ENCODE data around the gene ARG2. TPM values are rescaled to one million over a fixed set of nuclear protein-coding genes. Genes with fewer than 3 reads are reported as not detected.

Gene ARG2
- total and polyA plus RNA-seq, 2 donors (not counting 1 experiment from before 2014, with no cell fraction given): 0.33 to 1.8 TPM

- H3K9me3 ChIP-seq (ENCODE audit: control extremely low read depth in 1 of 3, control insufficient read depth in 2 of 3, insufficient read depth in 1 of 3, low read length in 2 of 3): no peaks in the 10 kb centered on the region
- no peak overlapping the region for H3K27ac ChIP-seq (ENCODE audit: low read length in 2 of 2)
- DNase-seq: no peak
- H3K36me3 ChIP-seq (replicated peaks in 1 of 2; ENCODE audit: control extremely low read depth in 1 of 2, control insufficient read depth in 1 of 2, extremely low read depth in 1 of 2, insufficient read depth in 2 of 2, low read length in 1 of 2): no peaks in the 10 kb centered on the region
- ChIA-PET POLR2A (no interaction called here), CTCF (interaction anchor here (0.6 to 1.7 kb wide), 4 partner anchors 8 to 101 kb away, joined by 3 to 7 read pairs (median 3); partner anchors contain the start of genes ARG2 and PIGH)
- H3K27ac Mint-ChIP-seq: no peak overlapping the region
- no peak overlapping the region for H3K4me3 Mint-ChIP-seq
- H3K4me2 ChIP-seq (replicated peaks; ENCODE audit: low read depth, low read length, poor library complexity, severe bottlenecking): no peak overlapping the region
- H3K27me3 Mint-ChIP-seq: no peaks in the 10 kb centered on the region
- no peak overlapping the region for H2AFZ ChIP-seq (ENCODE audit: insufficient read depth, low read depth, low read length, poor library complexity, severe bottlenecking)
- H3K9me3 Mint-ChIP-seq (ENCODE audit: insufficient read depth): no peaks in the 10 kb centered on the region
- TF ChIP-seq EZH2 (IDR thresholded peaks at IDR 0.05; ENCODE audit: borderline replicate concordance, insufficient read depth, low read depth, low read length, poor library complexity, severe bottlenecking): no peak
- TF ChIP-seq CTCF (IDR thresholded peaks at IDR 0.05): no peak
- no peaks in the 10 kb centered on the region for H3K4me1 Mint-ChIP-seq
- H3K4me1 ChIP-seq (ENCODE audit: control insufficient read depth in 2 of 2, insufficient read depth in 2 of 2, low read length in 2 of 2): no peaks in the 10 kb centered on the region
- intact Hi-C loops (cut with micrococcal nuclease): no loop called here
- no peaks in the 10 kb centered on the region for H3K79me2 ChIP-seq (ENCODE audit: control insufficient read depth, insufficient read depth, low read length)
- H3K4me3 ChIP-seq (ENCODE audit: control extremely low read depth in 1 of 5, extremely low read depth in 1 of 5, insufficient read depth in 1 of 5, low read depth in 2 of 5, low read length in 4 of 5): no peak overlapping the region
- H3K9ac ChIP-seq (ENCODE audit: low read length): no peak overlapping the region
- ATAC-seq (ENCODE audit: low read depth): no peak
- no peaks in the 10 kb centered on the region for H3K27me3 ChIP-seq (replicated peaks in 1 of 4; ENCODE audit: control extremely low read depth in 1 of 4, control insufficient read depth in 3 of 4, insufficient read depth in 4 of 4, low read length in 3 of 4)
- H4K20me1 ChIP-seq (ENCODE audit: control insufficient read depth, insufficient read depth, low read length, poor library complexity, severe bottlenecking): no peaks in the 10 kb centered on the region
Measured at GRCh38 chr14:67627519-67627918, 7.8 kb downstream of the ARG2 start.

- no peak overlapping the region for H3K4me2 ChIP-seq (replicated peaks; ENCODE audit: low read depth, low read length, poor library complexity, severe bottlenecking)
- no peak for DNase-seq
- CTCF ChIA-PET: interaction anchor here (1.0 to 1.1 kb wide), 2 partner anchors 12 to 59 kb away, joined by 3 read pairs; no protein-coding TSS in a partner anchor
- H3K4me1 Mint-ChIP-seq: no peaks in the 10 kb centered on the region
- H3K27me3 ChIP-seq (replicated peaks in 1 of 4; ENCODE audit: control extremely low read depth in 1 of 4, control insufficient read depth in 3 of 4, insufficient read depth in 4 of 4, low read length in 3 of 4): no peaks in the 10 kb centered on the region
- no peak overlapping the region for H3K27ac Mint-ChIP-seq
- no peak overlapping the region for H3K27ac ChIP-seq (ENCODE audit: low read length in 2 of 2)
- no peaks in the 10 kb centered on the region for H3K9me3 ChIP-seq (ENCODE audit: control extremely low read depth in 1 of 3, control insufficient read depth in 2 of 3, insufficient read depth in 1 of 3, low read length in 2 of 3)
- WGBS (ENCODE audit: insufficient coverage): no CpG with 5 or more reads among the region's 4 CpGs
- no peaks in the 10 kb centered on the region for H3K4me1 ChIP-seq (ENCODE audit: control insufficient read depth in 2 of 2, insufficient read depth in 2 of 2, low read length in 2 of 2)
- no peak for ATAC-seq (ENCODE audit: low read depth)
- intact Hi-C loops (cut with micrococcal nuclease): no loop called here
- H3K9ac ChIP-seq (ENCODE audit: low read length): no peak overlapping the region
- no peak overlapping the region for H3K4me3 Mint-ChIP-seq
- POLR2A ChIA-PET: no interaction called here
- no peaks in the 10 kb centered on the region for H4K20me1 ChIP-seq (ENCODE audit: control insufficient read depth, insufficient read depth, low read length, poor library complexity, severe bottlenecking)
- no peaks in the 10 kb centered on the region for H3K27me3 Mint-ChIP-seq
- no peak overlapping the region for H2AFZ ChIP-seq (ENCODE audit: insufficient read depth, low read depth, low read length, poor library complexity, severe bottlenecking)
- TF ChIP-seq EZH2 (IDR thresholded peaks at IDR 0.05; ENCODE audit: borderline replicate concordance, insufficient read depth, low read depth, low read length, poor library complexity, severe bottlenecking): no peak
- no peak for TF ChIP-seq CTCF (IDR thresholded peaks at IDR 0.05)
- no peak overlapping the region for H3K4me3 ChIP-seq (ENCODE audit: control extremely low read depth in 1 of 5, extremely low read depth in 1 of 5, insufficient read depth in 1 of 5, low read depth in 2 of 5, low read length in 4 of 5)
- H3K36me3 ChIP-seq (replicated peaks in 1 of 2; ENCODE audit: control extremely low read depth in 1 of 2, control insufficient read depth in 1 of 2, extremely low read depth in 1 of 2, insufficient read depth in 2 of 2, low read length in 1 of 2): no peaks in the 10 kb centered on the region
- no peaks in the 10 kb centered on the region for H3K79me2 ChIP-seq (ENCODE audit: control insufficient read depth, insufficient read depth, low read length)
- no peaks in the 10 kb centered on the region for H3K9me3 Mint-ChIP-seq (ENCODE audit: insufficient read depth)
Measured at GRCh38 chr14:67630186-67630585, 10.5 kb downstream of the ARG2 start.

Measured in B cell (primary cell).